ENCODE measurements around the gene USP54.

DNA sequence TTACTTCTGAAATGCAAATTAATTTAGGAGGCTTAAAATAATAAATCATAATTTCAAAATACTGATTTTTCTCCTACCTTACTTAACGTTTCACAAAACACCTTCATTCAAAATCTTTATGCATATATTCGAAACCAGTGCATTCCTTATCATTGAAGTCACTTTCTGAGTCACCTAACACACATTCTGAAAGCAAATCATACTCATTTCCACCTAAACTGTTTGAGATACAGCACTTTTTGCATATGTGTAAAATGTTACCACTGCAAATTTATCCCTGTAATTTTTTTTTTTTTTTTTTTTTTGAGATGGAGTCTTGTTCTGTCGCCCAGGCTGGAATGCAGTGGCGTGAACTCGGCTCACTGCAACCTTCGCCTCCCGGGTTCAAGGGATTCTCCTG, 111.0 kb downstream of the USP54 start:
- TF ChIP-seq, protein P1, sequence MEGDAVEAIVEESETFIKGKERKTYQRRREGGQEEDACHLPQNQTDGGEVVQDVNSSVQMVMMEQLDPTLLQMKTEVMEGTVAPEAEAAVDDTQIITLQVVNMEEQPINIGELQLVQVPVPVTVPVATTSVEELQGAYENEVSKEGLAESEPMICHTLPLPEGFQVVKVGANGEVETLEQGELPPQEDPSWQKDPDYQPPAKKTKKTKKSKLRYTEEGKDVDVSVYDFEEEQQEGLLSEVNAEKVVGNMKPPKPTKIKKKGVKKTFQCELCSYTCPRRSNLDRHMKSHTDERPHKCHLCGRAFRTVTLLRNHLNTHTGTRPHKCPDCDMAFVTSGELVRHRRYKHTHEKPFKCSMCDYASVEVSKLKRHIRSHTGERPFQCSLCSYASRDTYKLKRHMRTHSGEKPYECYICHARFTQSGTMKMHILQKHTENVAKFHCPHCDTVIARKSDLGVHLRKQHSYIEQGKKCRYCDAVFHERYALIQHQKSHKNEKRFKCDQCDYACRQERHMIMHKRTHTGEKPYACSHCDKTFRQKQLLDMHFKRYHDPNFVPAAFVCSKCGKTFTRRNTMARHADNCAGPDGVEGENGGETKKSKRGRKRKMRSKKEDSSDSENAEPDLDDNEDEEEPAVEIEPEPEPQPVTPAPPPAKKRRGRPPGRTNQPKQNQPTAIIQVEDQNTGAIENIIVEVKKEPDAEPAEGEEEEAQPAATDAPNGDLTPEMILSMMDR (IDR thresholded peaks at IDR 0.05): no peak
- no peak for TF ChIP-seq POLR2AphosphoS5 (IDR thresholded peaks at IDR 0.05)

All from prostate gland (tissue), 2 donors.